Right hindlimb (tissue), 1 donor: ENCODE results near the gene ARMC2.
"Not testable (repeated sequence)": the region's sequence is repeated elsewhere in the genome, so short reads cannot be mapped to it uniquely, and the experiment has no call there.

Experiments
- DNase-seq: peaks from one replicate; pipeline ENCODE4 v3.0.0-alpha.2; 2018

ARMC2 gene

GRCh38 chr6:108848116-108848868 lies at the start of gene ARMC2:
Gene ARMC2 (plus strand): TSS chr6:108848422. CDS start chr6:108854268, 5,846 bp downstream.
- peak; percentile 95 for DNase-seq

GRCh38 chr6:108798670-108799353 lies 49.4 kb upstream of the ARMC2 start:
- DNase-seq: no peak

GRCh38 chr6:108799354-108799717 lies 48.9 kb upstream of the ARMC2 start:
- DNase-seq: no peak

GRCh38 chr6:108799791-108800190 lies 48.4 kb upstream of the ARMC2 start:
- DNase-seq: no peak

- no peak for DNase-seq
These were observed 47.8 kb upstream of the ARMC2 start for GRCh38 chr6:108800427-108800864.

- DNase-seq: no peak
These were observed 46.9 kb upstream of the ARMC2 start for GRCh38 chr6:108801366-108801765.

GRCh38 chr6:108803982-108804490 lies 44.2 kb upstream of the ARMC2 start:
- DNase-seq: no peak

- DNase-seq: no peak
These were observed 43.3 kb upstream of the ARMC2 start for GRCh38 chr6:108804956-108805355.

- DNase-seq: no peak
These were observed 42.5 kb upstream of the ARMC2 start for GRCh38 chr6:108805611-108806167.

- DNase-seq: no peak
These were observed 42.1 kb upstream of the ARMC2 start for GRCh38 chr6:108806171-108806570.

GRCh38 chr6:108806665-108807064 lies 41.6 kb upstream of the ARMC2 start:
- DNase-seq: no peak

GRCh38 chr6:108807928-108808327 lies 40.3 kb upstream of the ARMC2 start:
- DNase-seq: peak; percentile 49

GRCh38 chr6:108809211-108809610 lies 39.0 kb upstream of the ARMC2 start:
- DNase-seq: no peak

- DNase-seq: no peak
These were observed 38.1 kb upstream of the ARMC2 start for GRCh38 chr6:108810057-108810643.

GRCh38 chr6:108811490-108811889 lies 36.7 kb upstream of the ARMC2 start:
- no peak for DNase-seq

- DNase-seq: not testable (repeated sequence)
These were observed 35.0 kb upstream of the ARMC2 start for GRCh38 chr6:108813218-108813617.

- not testable (repeated sequence) for DNase-seq
These were observed 30.9 kb upstream of the ARMC2 start for GRCh38 chr6:108817276-108817675.

- DNase-seq: no peak
These were observed 28.2 kb upstream of the ARMC2 start for GRCh38 chr6:108820006-108820405.

- DNase-seq: no peak
These were observed 25.8 kb upstream of the ARMC2 start for GRCh38 chr6:108822401-108822800.

GRCh38 chr6:108825326-108825725 lies 22.9 kb upstream of the ARMC2 start:
- DNase-seq: no peak

GRCh38 chr6:108831104-108831503 lies 17.1 kb upstream of the ARMC2 start:
- DNase-seq: no peak

GRCh38 chr6:108832738-108833137 lies 15.5 kb upstream of the ARMC2 start:
- no peak for DNase-seq

GRCh38 chr6:108835218-108835850 lies 12.9 kb upstream of the ARMC2 start:
- DNase-seq: peak; percentile 79
